Measurements from ENCODE around the gene PSMA7. TPM values are rescaled to one million over a fixed set of nuclear protein-coding genes. Genes with fewer than 3 reads are reported as not detected.

PSMA7 gene
- total RNA-seq, 1 experiment from 2014 or later, result 332 TPM

GRCh38 chr20:62174021-62174804 lies 31.0 kb upstream of the PSMA7 start:
- no peak overlapping the region for H2AFZ ChIP-seq (ENCODE audit: low read length)
- no peaks in the 10 kb centered on the region for H3K4me1 Mint-ChIP-seq
- peaks cover 9 to 40% (median 26%) of the 10 kb centered on the region in 3 experiments for H3K36me3 Mint-ChIP-seq (ENCODE audit: insufficient read depth in 1 of 3, low read depth in 3 of 3)
- DNase-seq, result no peak
- no peaks in the 10 kb centered on the region for H4K20me1 ChIP-seq (ENCODE audit: control insufficient read depth, insufficient read depth, insufficient read length)
- no peak overlapping the region for H4K5ac ChIP-seq (ENCODE audit: insufficient read length, low read depth, low read length)
- no peak overlapping the region for H2BK5ac ChIP-seq (ENCODE audit: insufficient read length, low read length)
- no peak overlapping the region for H3K23ac ChIP-seq (ENCODE audit: insufficient read length, low read depth, low read length)
- H4K8ac ChIP-seq (replicated peaks; ENCODE audit: insufficient read length, low read depth, low read length), result no peak overlapping the region
- no peaks in the 10 kb centered on the region for H3K27me3 ChIP-seq (ENCODE audit: insufficient read depth, low read length)
- no peak overlapping the region for H3K56ac ChIP-seq (ENCODE audit: insufficient read length, low read depth, low read length)
- no peak for TF ChIP-seq CTCF (conservative IDR thresholded peaks at IDR 0.05)
- no peak overlapping the region for H2BK15ac ChIP-seq (ENCODE audit: low read depth, low read length)
- no peaks in the 10 kb centered on the region for H3K9me3 Mint-ChIP-seq
- no peak overlapping the region for H3K4me3 Mint-ChIP-seq
- H3K23me2 ChIP-seq (ENCODE audit: insufficient read length, low read depth, low read length, poor library complexity, severe bottlenecking), result no peaks in the 10 kb centered on the region
- no peak overlapping the region for H4K91ac ChIP-seq (ENCODE audit: insufficient read length, low read depth, low read length)
- no peak overlapping the region for H3K18ac ChIP-seq (ENCODE audit: insufficient read length, low read depth, low read length)
- WGBS (ENCODE audit: extremely low coverage, insufficient read length, low lambda C conversion rate), result 100% methylated on average over 1 of the region's 28 CpGs
- no peak overlapping the region for H2BK12ac ChIP-seq (ENCODE audit: insufficient read length, low read depth, low read length)
- H3K4ac ChIP-seq (ENCODE audit: low read depth, low read length), result no peak overlapping the region
- peak overlapping the region in 1 of 3 experiments; percentile 76; a peak in 2 of 7 replicates for H3K27ac Mint-ChIP-seq
- no peak overlapping the region for H2AK5ac ChIP-seq (ENCODE audit: insufficient read length, low read length)
- H3T11ph ChIP-seq (ENCODE audit: low read length), result no peak overlapping the region
- no peak overlapping the region for H3K27ac ChIP-seq (ENCODE audit: insufficient read length, low read depth, low read length)
- H3K9me3 ChIP-seq (ENCODE audit: control insufficient read depth, low read depth, low read length), result no peaks in the 10 kb centered on the region
- H2BK20ac ChIP-seq (ENCODE audit: low read depth, low read length, poor library complexity, severe bottlenecking), result no peak overlapping the region
- H3K79me2 ChIP-seq (ENCODE audit: insufficient read depth, low read length), result no peaks in the 10 kb centered on the region
- H3K4me2 ChIP-seq (ENCODE audit: insufficient read depth, insufficient read length, low read length), result no peak overlapping the region
- no peak overlapping the region for H3K14ac ChIP-seq (ENCODE audit: insufficient read depth, low read length)
- no peaks in the 10 kb centered on the region; the same call in 1 of the 2 replicates for H3K27me3 Mint-ChIP-seq (ENCODE audit: low read depth)
- no peaks in the 10 kb centered on the region for H3K4me1 ChIP-seq (ENCODE audit: insufficient read depth, low read length)
- no peak overlapping the region for H3K9ac ChIP-seq (ENCODE audit: extremely low read depth, insufficient read length, low read length)
- no peak overlapping the region for H2BK120ac ChIP-seq (ENCODE audit: low read depth, low read length, poor library complexity, severe bottlenecking)
- H3K79me1 ChIP-seq (ENCODE audit: insufficient read depth, low read depth, low read length, poor library complexity, severe bottlenecking), result no peaks in the 10 kb centered on the region
